ENCODE results near the gene SHISAL1.
"Not testable (repeated sequence)": the region's sequence is repeated elsewhere in the genome, so short reads cannot be mapped to it uniquely, and the experiment has no call there.

The SHISAL1 gene

GRCh38 chr22:44256556-44257485, 55.9 kb downstream of the SHISAL1 start:
- DNase-seq: no peak

DNA sequence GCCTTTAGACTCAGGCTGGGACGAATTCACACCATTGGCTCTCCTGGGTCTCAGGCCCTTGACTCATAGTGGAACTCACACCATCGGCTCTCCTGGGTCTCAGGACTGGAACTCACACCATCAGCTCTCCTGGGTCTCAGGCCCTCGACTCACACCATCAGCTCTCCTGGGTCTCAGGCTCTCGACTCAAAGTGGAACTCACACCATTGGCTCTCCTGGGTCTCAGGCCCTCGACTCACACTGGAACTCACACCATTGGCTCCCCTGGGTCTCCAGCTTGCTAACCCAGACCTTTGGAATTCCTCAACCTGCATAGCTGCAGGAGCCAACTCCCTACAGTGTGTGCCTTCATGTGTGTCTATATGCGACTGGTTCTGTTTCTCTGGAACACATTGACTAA, 56.7 kb downstream of the SHISAL1 start:
- no peak for DNase-seq

DNA sequence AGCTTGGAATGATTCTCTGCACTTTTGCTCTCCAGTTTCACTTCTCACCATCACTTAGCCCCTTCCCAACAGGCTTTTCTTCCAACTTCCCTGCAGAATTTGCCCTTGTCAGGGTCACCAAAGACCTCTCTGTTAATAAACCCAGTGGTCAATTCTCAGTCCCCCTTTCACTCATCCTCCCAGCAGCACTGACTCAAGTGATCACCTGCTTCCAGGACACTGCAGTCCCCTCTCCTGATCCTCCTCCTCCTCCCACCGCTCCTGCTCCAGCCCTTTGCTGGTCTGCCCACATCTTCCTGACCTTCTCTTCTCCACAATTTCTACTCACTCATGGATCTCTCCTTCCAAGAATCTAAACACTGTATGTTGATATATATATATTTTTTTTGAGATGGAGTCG, 57.9 kb downstream of the SHISAL1 start:
- no peak for DNase-seq

GRCh38 chr22:44249376-44250147, 63.2 kb downstream of the SHISAL1 start:
- DNase-seq: no peak

GRCh38 chr22:44248926-44249325, 63.8 kb downstream of the SHISAL1 start:
- DNase-seq: no peak

- DNase-seq: no peak
Measured at GRCh38 chr22:44247923-44248892, 64.5 kb downstream of the SHISAL1 start.

GRCh38 chr22:44247346-44247745, 65.4 kb downstream of the SHISAL1 start:
- DNase-seq: no peak

- DNase-seq: peak; percentile 57
Measured at GRCh38 chr22:44246615-44247326, 66.0 kb downstream of the SHISAL1 start.

DNA sequence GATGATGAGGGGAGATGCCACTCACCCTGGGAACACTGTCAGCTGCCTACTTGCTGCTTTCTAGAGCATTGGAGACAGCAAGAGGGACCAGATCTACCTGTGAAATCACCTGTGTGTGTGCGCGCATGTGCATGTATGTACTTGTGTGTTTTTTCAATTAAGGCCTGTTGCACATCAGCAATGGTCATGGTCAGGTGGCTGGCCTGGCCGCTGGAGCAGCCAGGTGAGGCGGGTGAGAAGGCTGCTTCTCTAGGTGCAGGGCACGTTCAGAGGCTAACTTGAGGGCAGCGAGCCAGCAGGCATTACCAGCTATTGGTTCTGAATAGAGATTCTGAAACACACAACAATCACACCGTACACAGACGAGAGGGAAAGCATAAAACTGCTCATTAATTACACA, 66.9 kb downstream of the SHISAL1 start:
- DNase-seq: no peak

DNA sequence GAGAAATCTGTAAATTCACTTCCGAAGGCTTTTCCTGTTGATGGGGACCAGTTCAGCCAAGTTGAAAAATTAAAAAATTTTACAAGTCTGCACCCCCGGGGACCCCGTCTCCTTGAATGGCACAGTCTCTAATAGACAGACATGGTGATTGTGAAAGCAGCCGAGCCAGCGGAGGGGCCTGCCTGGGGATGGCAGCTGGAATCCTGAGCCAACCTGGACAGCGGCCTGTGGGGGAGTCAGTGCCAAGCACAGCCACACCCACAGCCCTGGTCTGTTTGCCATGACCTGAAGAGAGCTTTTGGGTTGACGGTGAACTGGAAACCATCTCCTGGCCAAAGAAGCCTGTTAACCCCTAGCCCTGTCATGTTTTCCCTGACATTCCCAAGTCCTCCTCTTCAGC, 67.3 kb downstream of the SHISAL1 start:
- no peak for DNase-seq

GRCh38 chr22:44244265-44244822, 68.4 kb downstream of the SHISAL1 start:
- DNase-seq: no peak

DNA sequence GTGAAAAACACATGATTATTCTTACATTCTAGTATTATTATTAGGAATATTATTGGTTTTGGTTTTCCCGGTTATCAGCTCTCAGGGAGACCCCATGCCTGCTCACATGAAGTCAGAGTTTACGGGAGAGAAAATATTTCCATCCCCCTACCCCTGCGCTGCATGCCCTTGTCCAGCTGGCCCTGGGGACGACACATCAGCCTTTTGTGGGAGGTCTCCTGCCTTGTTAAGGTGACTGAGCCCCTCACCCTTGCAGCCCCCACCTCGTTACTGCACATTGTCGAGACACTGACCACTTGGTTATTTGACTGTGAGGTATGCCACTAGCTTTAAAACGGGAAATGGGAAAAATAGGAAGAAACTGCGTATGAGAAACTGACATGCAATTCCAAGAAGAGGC, 69.0 kb downstream of the SHISAL1 start:
- no peak for DNase-seq

- no peak for DNase-seq
Measured at GRCh38 chr22:44242946-44243724, 69.6 kb downstream of the SHISAL1 start.

- DNase-seq: not testable (repeated sequence)
Measured at GRCh38 chr22:44241121-44241520, 71.6 kb downstream of the SHISAL1 start.

DNA sequence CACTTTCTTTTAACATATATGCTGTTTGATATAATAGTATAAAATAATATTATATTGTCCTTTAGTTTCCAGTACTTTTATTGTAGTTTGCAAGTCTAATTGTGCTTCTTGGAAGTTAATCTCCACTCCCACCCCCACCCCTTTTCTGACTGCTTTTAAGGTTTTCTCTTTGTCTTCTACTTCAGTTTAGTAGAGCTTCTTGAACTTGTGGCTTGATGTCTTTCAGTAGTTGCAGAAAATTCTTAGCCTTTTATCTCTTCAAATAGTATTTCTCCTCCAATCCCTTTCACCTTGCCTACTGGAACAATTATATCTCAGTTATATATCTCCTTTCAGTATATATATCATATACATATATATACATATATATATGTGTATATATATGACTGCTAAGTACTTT, 75.5 kb downstream of the SHISAL1 start:
- DNase-seq: no peak

GRCh38 chr22:44234372-44234771, 78.4 kb downstream of the SHISAL1 start:
- DNase-seq: not testable (repeated sequence)

DNA sequence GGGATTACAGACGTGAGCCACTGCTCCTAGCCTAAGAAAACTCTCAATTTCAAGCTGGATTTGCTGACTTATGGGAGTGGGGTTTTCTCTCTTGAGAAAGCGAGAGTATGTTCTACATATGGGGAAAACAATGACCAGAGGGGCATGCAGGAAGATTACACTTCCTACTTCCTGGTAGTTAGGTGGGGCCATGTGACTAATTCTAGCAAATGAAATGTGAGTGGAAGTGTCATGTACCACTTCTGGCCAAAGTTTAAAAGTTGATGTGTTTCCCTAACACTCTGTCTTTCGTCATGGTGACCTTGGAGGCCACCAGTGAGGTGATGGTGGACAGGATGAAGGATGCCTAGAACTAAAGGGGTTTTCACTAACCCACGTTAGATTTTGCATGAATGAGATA, 81.5 kb downstream of the SHISAL1 start:
- no peak for DNase-seq

DNA sequence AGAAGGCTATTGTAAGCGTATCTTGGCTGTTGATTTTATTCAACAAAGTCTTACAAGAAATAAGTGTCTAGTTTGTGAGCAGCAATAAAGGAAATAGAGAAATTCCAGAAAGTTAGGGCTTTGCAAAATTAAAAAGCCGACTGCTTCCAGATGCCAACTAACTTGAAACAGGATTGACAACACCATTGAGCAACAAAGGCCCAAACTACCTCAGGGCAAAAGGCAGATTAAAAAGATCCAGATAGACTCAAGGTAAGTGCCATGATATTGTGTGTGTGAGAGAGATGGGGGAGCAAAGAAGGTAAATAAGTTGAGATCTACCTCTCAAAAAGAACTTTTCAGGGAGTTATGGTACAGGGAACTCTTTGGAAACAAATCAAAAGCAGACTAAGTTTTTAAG, 82.9 kb downstream of the SHISAL1 start:
- no peak for DNase-seq

DNA sequence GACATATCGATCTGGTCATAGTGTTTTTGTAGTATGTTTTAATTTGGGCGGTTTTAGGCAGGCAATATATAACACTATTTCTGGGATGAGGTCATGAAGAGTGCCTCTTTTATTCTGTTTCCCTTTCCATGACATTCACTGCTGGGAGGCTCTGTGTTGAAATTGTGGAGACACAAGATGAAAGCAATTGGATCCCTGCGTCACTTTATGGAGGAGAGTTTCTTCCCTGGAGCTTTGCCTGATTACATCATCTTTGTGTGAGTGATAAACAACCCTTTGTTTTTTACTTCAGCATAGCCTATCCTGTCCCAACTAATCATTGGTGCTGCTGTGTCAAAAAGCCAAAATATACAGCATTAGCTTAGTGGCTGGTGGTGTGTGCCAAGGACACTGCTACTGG, 83.4 kb downstream of the SHISAL1 start:
- no peak for DNase-seq

DNA sequence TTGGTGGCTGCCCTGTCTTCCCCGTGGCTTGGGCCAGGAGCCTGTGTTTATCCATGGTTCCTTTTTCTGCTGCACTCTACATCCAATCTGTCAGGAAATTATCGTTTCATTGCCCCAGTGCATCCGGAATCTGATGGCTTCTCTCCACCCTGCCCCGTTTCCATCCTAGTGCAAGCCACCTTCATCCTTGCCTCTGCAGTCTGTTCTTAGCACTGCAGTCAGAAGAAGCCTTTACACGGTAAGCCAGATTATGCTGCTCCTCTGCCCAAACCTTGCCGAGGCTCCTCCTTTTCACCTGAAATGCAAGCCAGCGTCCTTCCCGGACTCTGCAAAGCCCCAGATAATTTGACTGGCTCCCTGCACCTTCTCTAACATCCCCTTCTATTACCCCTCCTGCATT, 86.9 kb downstream of the SHISAL1 start:
- DNase-seq: no peak

GRCh38 chr22:44225091-44225689, 87.6 kb downstream of the SHISAL1 start:
- DNase-seq: no peak

All from NCI-H345 (cell line).